ENCODE results near the gene TMEM218.

- TF ChIP-seq CTCF (IDR thresholded peaks at IDR 0.05; ENCODE audit: insufficient read depth, low read depth, low read length) = no peak
- TF ChIP-seq EZH2 (IDR thresholded peaks at IDR 0.05; ENCODE audit: insufficient read depth, low read length) = no peak
Observed at GRCh38 chr11:125140233-125140632, 28.8 kb upstream of the TMEM218 start.
